ENCODE data around the gene HS3ST4.
"Not testable (repeated sequence)": the region's sequence is repeated elsewhere in the genome, so short reads cannot be mapped to it uniquely, and the experiment has no call there.

The HS3ST4 gene

DNA sequence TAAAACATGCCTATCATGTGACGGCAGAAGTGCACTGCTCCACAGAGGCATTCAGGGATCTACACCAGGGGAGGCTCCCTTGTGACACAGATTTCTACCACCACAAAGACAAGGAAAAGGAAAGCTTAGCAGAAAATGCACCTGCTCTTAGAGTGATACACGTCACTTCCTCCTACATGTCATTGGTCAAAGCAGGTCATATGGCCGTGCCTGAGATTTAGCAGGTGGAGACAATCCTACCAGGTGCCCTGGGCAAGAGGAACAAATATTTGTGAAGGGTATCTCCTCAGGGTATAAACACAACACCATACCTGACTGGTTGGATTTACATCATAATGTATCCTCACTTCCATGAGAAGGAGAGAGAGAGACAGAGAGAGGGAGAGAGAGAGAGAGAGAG lies 362.1 kb downstream of the HS3ST4 start:
- H3K9ac ChIP-seq (ENCODE audit: low read length) = no peak overlapping the region
- no peaks in the 10 kb centered on the region for H3K36me3 ChIP-seq (ENCODE audit: control insufficient read depth, insufficient read depth, low read length)
- H3K4me3 ChIP-seq (ENCODE audit: low read length) = no peak overlapping the region
- no peaks in the 10 kb centered on the region for H3K4me1 ChIP-seq (ENCODE audit: control insufficient read depth, insufficient read depth, low read length)
- no peak overlapping the region for H3K27ac ChIP-seq (ENCODE audit: low read depth, low read length)
- H3K27me3 ChIP-seq (ENCODE audit: control insufficient read depth, insufficient read depth, low read length) = no peaks in the 10 kb centered on the region

DNA sequence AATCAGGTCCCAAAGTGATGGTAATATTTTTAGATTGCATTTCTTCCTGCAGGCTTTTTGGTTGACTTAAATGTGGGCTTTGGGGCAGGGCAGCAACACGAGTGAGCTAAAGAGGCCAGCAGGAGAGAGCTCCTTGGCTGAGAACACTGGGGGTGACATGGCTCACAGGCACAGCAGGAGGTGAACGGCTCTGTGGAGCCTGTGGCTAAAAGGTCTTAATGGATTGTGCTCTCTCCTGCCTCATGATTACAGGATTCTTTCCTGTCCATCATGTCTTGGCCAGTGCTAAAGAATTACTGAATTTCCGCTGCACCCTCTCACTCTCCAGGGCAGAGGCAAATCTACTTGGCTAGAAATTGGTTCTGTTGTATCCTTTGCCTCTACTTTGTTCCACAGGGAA lies 366.6 kb downstream of the HS3ST4 start:
- H3K27me3 ChIP-seq (ENCODE audit: control insufficient read depth, insufficient read depth, low read length) = no peaks in the 10 kb centered on the region
- no peaks in the 10 kb centered on the region for H3K4me1 ChIP-seq (ENCODE audit: control insufficient read depth, insufficient read depth, low read length)
- H3K4me3 ChIP-seq (ENCODE audit: low read length) = no peak overlapping the region

DNA sequence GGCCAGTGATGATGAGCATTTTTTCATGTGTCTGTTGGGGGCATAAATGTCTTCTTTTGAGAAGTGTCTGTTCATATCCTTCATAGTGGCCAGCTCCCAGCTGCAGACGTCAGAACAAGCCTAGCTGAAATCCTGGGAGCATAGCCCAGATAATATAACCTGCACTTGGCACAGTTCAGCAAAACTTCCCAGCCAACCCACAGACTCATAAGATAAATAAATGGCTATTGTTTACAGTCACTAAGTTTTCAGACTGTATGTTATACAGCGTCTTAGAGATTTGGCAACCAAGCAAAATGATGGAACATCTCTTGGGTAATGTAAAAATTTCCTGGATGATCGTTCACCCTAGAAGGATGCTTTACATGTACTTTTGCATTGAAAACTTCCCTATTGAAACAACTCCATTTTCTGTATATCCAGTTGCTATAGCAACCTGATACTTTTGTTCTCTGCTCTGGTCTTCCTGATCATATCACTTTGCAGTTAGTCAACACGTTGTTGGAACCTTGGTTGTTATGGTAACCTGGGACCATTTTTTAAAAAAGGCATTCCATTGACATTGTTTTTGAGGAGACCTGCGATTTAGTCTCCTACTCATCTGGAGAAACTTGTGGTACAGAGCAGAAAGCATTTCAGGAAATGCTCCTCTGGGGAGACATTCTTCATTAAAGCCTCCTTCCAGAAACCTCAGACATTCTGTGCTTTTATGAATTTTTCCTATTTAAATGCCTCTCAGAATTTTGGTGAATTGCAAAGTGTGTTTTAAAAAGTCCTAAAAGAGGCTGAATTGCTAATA lies 378.7 kb downstream of the HS3ST4 start:
- no peak overlapping the region for H3K9ac ChIP-seq (ENCODE audit: low read length)
- no peaks in the 10 kb centered on the region for H3K36me3 ChIP-seq (ENCODE audit: control insufficient read depth, insufficient read depth, low read length)
- no peak overlapping the region for H3K27ac ChIP-seq (ENCODE audit: low read depth, low read length)
- no peaks in the 10 kb centered on the region for H3K4me1 ChIP-seq (ENCODE audit: control insufficient read depth, insufficient read depth, low read length)
- no peaks in the 10 kb centered on the region for H3K27me3 ChIP-seq (ENCODE audit: control insufficient read depth, insufficient read depth, low read length)
- H3K4me3 ChIP-seq (ENCODE audit: low read length) = no peak overlapping the region

More for the DNA sequence above, 366.6 kb downstream of the HS3ST4 start:
- no peak overlapping the region for H3K9ac ChIP-seq (ENCODE audit: low read length)
- no peak overlapping the region for H3K27ac ChIP-seq (ENCODE audit: low read depth, low read length)
- H3K36me3 ChIP-seq (ENCODE audit: control insufficient read depth, insufficient read depth, low read length) = no peaks in the 10 kb centered on the region

DNA sequence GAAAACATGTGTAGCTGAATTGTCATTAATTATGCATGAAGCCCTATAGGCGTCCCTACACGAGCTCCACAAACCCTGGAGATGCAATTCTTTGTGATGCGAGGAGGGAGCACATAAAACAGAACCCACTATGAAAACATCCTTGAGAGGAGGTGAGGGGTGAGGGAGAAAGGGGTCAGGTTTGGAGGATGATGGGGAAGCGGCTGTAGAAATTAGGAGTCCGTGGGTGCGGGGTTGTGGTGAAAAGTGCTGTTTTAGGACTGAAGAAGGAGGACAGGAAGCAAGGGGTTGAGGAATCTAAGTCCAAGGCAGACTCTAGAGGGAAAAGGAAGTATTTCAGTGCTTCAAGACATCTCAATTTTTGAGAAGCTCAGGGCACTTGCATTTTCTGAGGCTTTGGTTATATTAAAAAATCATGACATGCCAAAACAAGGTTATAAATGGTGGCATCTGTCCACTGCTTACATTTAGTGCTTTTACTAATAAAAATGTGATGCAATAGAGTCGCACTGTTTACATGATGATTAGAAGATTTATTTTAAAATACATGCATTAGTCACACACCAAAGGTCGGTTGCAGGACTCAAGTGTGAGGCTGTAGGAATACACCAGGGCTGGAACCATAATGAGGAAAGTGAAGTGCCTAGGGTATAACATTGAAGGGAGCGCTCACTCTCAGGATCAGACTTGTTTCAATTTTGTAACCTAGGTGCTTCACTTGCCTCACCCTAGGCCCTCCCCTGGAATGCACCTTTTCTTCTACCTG lies 379.5 kb downstream of the HS3ST4 start:
- no peaks in the 10 kb centered on the region for H3K4me1 ChIP-seq (ENCODE audit: control insufficient read depth, insufficient read depth, low read length)
- no peaks in the 10 kb centered on the region for H3K36me3 ChIP-seq (ENCODE audit: control insufficient read depth, insufficient read depth, low read length)
- H3K27me3 ChIP-seq (ENCODE audit: control insufficient read depth, insufficient read depth, low read length) = no peaks in the 10 kb centered on the region
- no peak overlapping the region for H3K4me3 ChIP-seq (ENCODE audit: low read length)
- H3K9ac ChIP-seq (ENCODE audit: low read length) = no peak overlapping the region
- H3K27ac ChIP-seq (ENCODE audit: low read depth, low read length) = no peak overlapping the region

DNA sequence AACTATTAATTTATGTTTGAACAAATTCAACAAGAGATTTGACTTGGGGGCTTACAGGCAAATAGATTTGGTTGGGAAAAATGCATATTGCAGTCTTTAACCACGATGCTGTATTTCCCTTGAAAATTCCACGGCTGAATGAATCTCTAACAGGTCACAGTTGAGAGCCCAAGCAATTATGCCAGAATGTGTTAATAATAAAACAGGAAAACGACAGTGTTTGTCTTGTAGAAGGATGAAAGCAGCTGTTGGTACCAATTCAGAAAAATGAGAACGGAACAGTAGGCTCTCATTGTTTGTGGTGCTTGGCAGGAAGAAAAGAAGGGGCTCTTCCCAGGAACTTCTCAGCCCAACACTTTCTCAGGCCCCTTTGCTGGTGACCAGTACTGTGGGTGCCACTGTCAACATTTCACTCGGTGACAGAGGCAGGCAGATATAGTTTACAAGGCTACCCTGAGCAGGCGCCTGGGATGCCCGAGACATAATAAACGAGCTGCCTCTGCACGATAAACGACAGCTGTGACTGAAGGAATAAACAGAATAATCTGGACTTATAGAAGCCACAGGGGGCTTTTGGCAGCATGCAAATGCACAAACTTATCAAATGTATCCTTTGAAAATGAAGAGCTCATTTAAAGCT lies 387.1 kb downstream of the HS3ST4 start:
- Histone ChIP-seq H3K9ac (ENCODE audit: low read length) (no peak overlapping the region), H3K4me1 (ENCODE audit: control insufficient read depth, insufficient read depth, low read length) (no peaks in the 10 kb centered on the region), H3K36me3 (ENCODE audit: control insufficient read depth, insufficient read depth, low read length) (no peaks in the 10 kb centered on the region)

DNA sequence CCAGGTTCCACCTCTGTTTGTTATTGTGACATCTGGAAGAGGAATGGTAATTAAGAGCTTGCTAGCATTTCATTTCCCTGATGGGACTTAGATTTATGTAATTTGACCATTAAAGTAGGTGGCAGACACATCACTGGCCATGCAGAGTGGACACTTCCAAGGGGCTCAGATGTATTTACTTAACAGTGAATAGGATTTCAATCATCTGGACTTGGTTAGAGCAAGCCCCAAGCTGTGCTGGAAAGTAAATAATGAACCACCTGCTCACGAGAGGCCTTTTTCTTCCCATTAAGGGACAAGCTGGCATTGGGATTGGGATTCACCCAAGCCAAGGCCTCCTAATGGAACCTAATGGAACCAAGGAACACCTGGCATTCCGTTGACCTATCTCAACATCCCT lies 395.3 kb downstream of the HS3ST4 start:
- H3K9ac ChIP-seq (ENCODE audit: low read length) = no peak overlapping the region
- H3K36me3 ChIP-seq (ENCODE audit: control insufficient read depth, insufficient read depth, low read length) = no peaks in the 10 kb centered on the region
- no peaks in the 10 kb centered on the region for H3K4me1 ChIP-seq (ENCODE audit: control insufficient read depth, insufficient read depth, low read length)
- no peak overlapping the region for H3K4me3 ChIP-seq (ENCODE audit: low read length)
- H3K27me3 ChIP-seq (ENCODE audit: control insufficient read depth, insufficient read depth, low read length) = no peaks in the 10 kb centered on the region
- H3K27ac ChIP-seq (ENCODE audit: low read depth, low read length) = no peak overlapping the region

More for the DNA sequence above, 387.1 kb downstream of the HS3ST4 start:
- Histone ChIP-seq H3K4me3 (ENCODE audit: low read length) (no peak overlapping the region), H3K27me3 (ENCODE audit: control insufficient read depth, insufficient read depth, low read length) (no peaks in the 10 kb centered on the region), H3K27ac (ENCODE audit: low read depth, low read length) (no peak overlapping the region)

DNA sequence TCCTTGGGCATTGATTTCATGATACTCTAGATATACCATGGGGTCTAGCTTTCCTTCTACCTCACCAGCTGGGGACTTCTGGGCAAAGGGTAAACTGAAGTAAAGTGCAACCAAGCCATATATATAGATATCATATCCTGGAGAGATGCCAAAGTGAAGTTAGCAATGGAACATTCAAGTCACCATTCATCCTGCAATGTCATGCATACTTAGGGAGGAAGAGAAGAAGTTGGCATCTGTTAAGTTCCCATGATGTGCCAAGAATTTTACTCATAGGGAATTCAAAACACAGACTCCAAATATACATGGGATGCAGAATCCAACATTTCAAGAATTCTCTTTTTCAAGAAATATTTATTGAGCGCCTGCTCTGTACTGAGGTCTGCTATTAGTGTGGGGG lies 399.8 kb downstream of the HS3ST4 start:
- no peaks in the 10 kb centered on the region for H3K4me1 ChIP-seq (ENCODE audit: control insufficient read depth, insufficient read depth, low read length)
- no peak overlapping the region for H3K9ac ChIP-seq (ENCODE audit: low read length)
- no peak overlapping the region for H3K4me3 ChIP-seq (ENCODE audit: low read length)
- H3K27ac ChIP-seq (ENCODE audit: low read depth, low read length) = no peak overlapping the region
- H3K27me3 ChIP-seq (ENCODE audit: control insufficient read depth, insufficient read depth, low read length) = no peaks in the 10 kb centered on the region
- H3K36me3 ChIP-seq (ENCODE audit: control insufficient read depth, insufficient read depth, low read length) = no peaks in the 10 kb centered on the region

DNA sequence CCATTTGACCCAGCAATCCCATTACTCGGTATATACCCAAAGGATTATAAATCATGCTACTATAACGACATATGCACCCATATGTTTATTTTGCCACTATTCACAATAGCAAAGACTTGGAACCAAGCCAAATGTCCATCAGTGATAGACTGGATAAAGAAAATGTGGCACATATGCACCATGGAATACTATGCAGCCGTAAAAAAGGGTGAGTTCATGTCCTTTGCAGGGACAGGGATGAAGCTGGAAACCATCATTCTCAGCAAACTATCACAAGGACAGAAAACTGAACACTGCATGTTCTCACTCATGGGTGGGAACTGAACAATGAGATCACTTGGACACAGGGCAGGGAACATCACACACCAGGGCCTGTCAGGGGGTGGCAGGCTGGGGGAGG lies 406.4 kb downstream of the HS3ST4 start:
- not testable (repeated sequence) for H3K27ac ChIP-seq (ENCODE audit: low read depth, low read length); H3K9ac ChIP-seq (ENCODE audit: low read length); H3K36me3 ChIP-seq (ENCODE audit: control insufficient read depth, insufficient read depth, low read length); H3K4me1 ChIP-seq (ENCODE audit: control insufficient read depth, insufficient read depth, low read length); H3K4me3 ChIP-seq (ENCODE audit: low read length); H3K27me3 ChIP-seq (ENCODE audit: control insufficient read depth, insufficient read depth, low read length)

DNA sequence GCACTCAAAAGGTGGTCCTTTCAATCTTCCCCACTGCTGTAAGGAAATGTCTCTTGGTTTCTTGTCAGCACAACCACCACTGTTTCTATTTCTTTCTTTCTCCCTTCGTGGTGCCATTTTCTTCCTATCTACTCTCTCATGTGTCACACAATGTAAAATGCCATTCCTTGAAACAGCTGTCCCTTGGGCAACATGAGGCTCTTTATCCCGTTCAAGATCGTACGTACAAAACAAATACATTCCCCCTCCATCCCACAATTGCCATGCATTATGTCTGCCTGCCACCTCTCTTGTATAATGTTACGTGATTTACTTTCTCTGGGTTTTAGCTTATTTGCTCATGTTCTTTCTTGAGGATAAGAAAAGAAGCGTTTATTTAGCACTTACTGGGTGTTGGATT lies 410.6 kb downstream of the HS3ST4 start:
- Histone ChIP-seq H3K4me3 (ENCODE audit: low read length) (no peak overlapping the region), H3K27ac (ENCODE audit: low read depth, low read length) (no peak overlapping the region), H3K36me3 (ENCODE audit: control insufficient read depth, insufficient read depth, low read length) (no peaks in the 10 kb centered on the region), H3K4me1 (ENCODE audit: control insufficient read depth, insufficient read depth, low read length) (no peaks in the 10 kb centered on the region), H3K27me3 (ENCODE audit: control insufficient read depth, insufficient read depth, low read length) (no peaks in the 10 kb centered on the region), H3K9ac (ENCODE audit: low read length) (no peak overlapping the region)

DNA sequence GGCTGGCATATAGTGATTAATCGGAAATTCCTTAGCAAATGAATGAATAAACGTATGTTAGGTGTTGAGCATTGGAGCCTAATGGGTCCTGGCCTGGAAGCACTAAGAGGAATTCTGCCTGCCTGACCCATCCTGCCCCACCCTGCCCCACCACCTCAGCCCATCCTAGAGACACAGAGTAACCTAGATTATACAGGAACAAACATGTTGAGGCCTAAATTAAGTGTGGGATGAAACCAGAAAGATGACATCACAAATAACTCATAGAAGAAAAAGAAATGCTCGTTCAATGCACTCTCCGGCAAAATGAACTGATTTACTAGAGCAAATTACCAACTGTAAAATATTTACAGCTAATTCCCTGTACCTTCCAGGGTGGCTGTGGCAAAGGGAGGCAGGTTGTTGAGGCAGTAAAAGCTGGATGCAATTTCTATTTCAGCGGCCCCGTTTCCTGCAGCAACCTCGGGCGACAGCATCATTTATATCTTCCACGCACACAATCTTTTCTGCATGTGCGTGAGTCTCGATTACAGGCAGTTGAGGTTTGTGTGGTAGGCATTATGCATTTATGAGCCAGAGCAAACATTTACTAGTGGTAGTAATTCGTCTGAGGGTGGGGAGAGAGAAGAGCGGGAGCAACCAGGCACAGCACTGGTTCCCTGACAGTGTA lies 417.2 kb downstream of the HS3ST4 start:
- Histone ChIP-seq H3K4me3 (ENCODE audit: low read length) (no peak overlapping the region), H3K27ac (ENCODE audit: low read depth, low read length) (no peak overlapping the region), H3K9ac (ENCODE audit: low read length) (no peak overlapping the region), H3K27me3 (ENCODE audit: control insufficient read depth, insufficient read depth, low read length) (no peaks in the 10 kb centered on the region), H3K36me3 (ENCODE audit: control insufficient read depth, insufficient read depth, low read length) (no peaks in the 10 kb centered on the region), H3K4me1 (ENCODE audit: control insufficient read depth, insufficient read depth, low read length) (no peaks in the 10 kb centered on the region)

DNA sequence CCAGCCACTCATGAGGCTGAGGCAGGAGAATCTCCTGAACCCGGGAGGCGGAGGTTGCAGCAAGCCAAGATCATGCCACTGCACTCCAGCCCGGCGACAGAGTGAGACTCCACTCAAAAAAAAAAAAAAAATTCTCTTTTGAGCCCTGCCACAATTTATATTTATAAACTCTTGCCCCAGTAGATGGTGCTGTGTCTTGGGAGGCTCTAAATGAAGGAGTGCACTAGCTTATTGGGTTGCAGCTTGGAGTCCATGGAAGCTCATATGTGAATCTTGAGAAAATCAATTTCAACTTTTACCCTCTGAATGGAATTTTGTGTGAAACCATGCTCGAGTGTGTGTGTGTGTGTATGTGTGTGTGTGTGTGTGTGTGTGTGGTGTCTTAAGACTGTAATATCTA lies 420.1 kb downstream of the HS3ST4 start:
- Histone ChIP-seq H3K36me3 (ENCODE audit: control insufficient read depth, insufficient read depth, low read length) (no peaks in the 10 kb centered on the region), H3K27ac (ENCODE audit: low read depth, low read length) (no peak overlapping the region), H3K4me1 (ENCODE audit: control insufficient read depth, insufficient read depth, low read length) (no peaks in the 10 kb centered on the region), H3K9ac (ENCODE audit: low read length) (no peak overlapping the region), H3K4me3 (ENCODE audit: low read length) (no peak overlapping the region), H3K27me3 (ENCODE audit: control insufficient read depth, insufficient read depth, low read length) (no peaks in the 10 kb centered on the region)

DNA sequence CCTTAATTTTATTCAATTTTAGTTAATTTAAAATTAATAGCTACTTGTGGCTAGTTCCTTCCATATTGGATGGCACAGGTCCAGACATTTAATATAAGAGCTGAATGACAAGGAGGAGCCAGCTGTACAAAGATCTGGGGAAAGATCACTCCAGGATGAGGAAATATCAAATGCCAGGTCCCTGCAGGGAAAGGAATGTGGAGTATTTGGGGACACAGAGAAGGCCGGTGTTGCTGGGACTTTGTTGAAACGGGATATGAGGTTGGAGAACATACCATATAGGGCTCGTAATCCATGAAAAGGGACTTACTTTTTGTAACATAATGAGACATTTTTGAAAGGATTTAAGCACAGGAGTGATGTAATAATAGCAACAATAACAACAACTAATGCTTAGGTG lies 426.8 kb downstream of the HS3ST4 start:
- no peak overlapping the region for H3K27ac ChIP-seq (ENCODE audit: low read depth, low read length)
- no peaks in the 10 kb centered on the region for H3K36me3 ChIP-seq (ENCODE audit: control insufficient read depth, insufficient read depth, low read length)
- H3K9ac ChIP-seq (ENCODE audit: low read length) = no peak overlapping the region
- H3K4me1 ChIP-seq (ENCODE audit: control insufficient read depth, insufficient read depth, low read length) = no peaks in the 10 kb centered on the region
- H3K4me3 ChIP-seq (ENCODE audit: low read length) = no peak overlapping the region
- H3K27me3 ChIP-seq (ENCODE audit: control insufficient read depth, insufficient read depth, low read length) = no peaks in the 10 kb centered on the region
